Measurements from ENCODE around the gene PLET1.

Gene PLET1

GRCh38 chr11:112229159-112229558 is 31.5 kb downstream of the PLET1 start:
- TF ChIP-seq CTCF (IDR thresholded peaks at IDR 0.05; ENCODE audit: low read depth, low read length) = no peak
- H3K4me3 ChIP-seq (ENCODE audit: low read depth, low read length) = no peak overlapping the region

- no peak overlapping the region for H3K4me3 ChIP-seq (ENCODE audit: low read depth, low read length)
- no peak for TF ChIP-seq CTCF (IDR thresholded peaks at IDR 0.05; ENCODE audit: low read depth, low read length)
Measured at GRCh38 chr11:112228706-112229105, 32.0 kb downstream of the PLET1 start.

- H3K4me3 ChIP-seq (ENCODE audit: low read depth, low read length) = peak overlapping the region; percentile 76
- TF ChIP-seq CTCF (IDR thresholded peaks at IDR 0.05; ENCODE audit: low read depth, low read length) = no peak
Measured at GRCh38 chr11:112227471-112227870, 33.2 kb downstream of the PLET1 start.

GRCh38 chr11:112226831-112227401 is 33.7 kb downstream of the PLET1 start:
- no peak for TF ChIP-seq CTCF (IDR thresholded peaks at IDR 0.05; ENCODE audit: low read depth, low read length)
- H3K4me3 ChIP-seq (ENCODE audit: low read depth, low read length) = peak overlapping the region; percentile 76

- H3K4me3 ChIP-seq (ENCODE audit: low read depth, low read length) = peak within 1 kb of the TSS; percentile 76
- no peak for TF ChIP-seq CTCF (IDR thresholded peaks at IDR 0.05; ENCODE audit: low read depth, low read length)
Measured at GRCh38 chr11:112226062-112226830, 34.4 kb downstream of the PLET1 start, which contains the start of gene PTS. TSS of gene PTS (plus strand) at chr11:112226428. CDS start at chr11:112226444, 16 bp downstream.

GRCh38 chr11:112225753-112226061 is 35.0 kb downstream of the PLET1 start:
- TF ChIP-seq CTCF (IDR thresholded peaks at IDR 0.05; ENCODE audit: low read depth, low read length) = no peak
- H3K4me3 ChIP-seq (ENCODE audit: low read depth, low read length) = peak overlapping the region; percentile 76

- no peak overlapping the region for H3K4me3 ChIP-seq (ENCODE audit: low read depth, low read length)
- TF ChIP-seq CTCF (IDR thresholded peaks at IDR 0.05; ENCODE audit: low read depth, low read length) = no peak
Measured at GRCh38 chr11:112223754-112224532, 36.7 kb downstream of the PLET1 start.

Data from WI38 (cell line).